DOHH2 (cell line): ENCODE measurements around the gene NTRK1.

Experiments
- H3F3A ChIP-seq: fragments of 200-600 bp; sonication (generic), shearing (Covaris generic); 2 replicates; pipeline ENCODE4 v1.6.0; 2016; ENCODE audit warnings: antibody characterized with exemption, mild to moderate bottlenecking; ENCODE audit not compliant: control insufficient read depth, insufficient read depth
- H3K27ac ChIP-seq: fragments of 200-600 bp; sonication (generic); 2 replicates; pipeline ENCODE4 v1.5.1; 2014; ENCODE audit warnings: low read depth, mild to moderate bottlenecking, low read length, moderate library complexity
- H3K27me3 ChIP-seq: fragments of 200-600 bp; sonication (generic); 2 replicates; pipeline ENCODE4 v1.6.1; 2014; ENCODE audit warnings: mild to moderate bottlenecking, low read length, mixed read lengths; ENCODE audit not compliant: control insufficient read depth
- H3K36me3 ChIP-seq: fragments of 200-600 bp; sonication (generic); 2 replicates; pipeline ENCODE4 v1.6.1; 2014; ENCODE audit warnings: mild to moderate bottlenecking, low read length, moderate library complexity, mixed read lengths; ENCODE audit not compliant: control insufficient read depth
- H3K4me1 ChIP-seq: fragments of 200-600 bp; sonication (generic); 2 replicates; pipeline ENCODE4 v1.6.1; 2014; ENCODE audit warnings: mild to moderate bottlenecking, low read length, mixed read lengths; ENCODE audit not compliant: control insufficient read depth
- H3K4me2 ChIP-seq: fragments of 200-600 bp; sonication (generic); 2 replicates; pipeline ENCODE4 v1.6.0; 2014; ENCODE audit warnings: mild to moderate bottlenecking, low read length, moderate library complexity
- H3K4me3 ChIP-seq: fragments of 200-600 bp; sonication (generic); 2 replicates; pipeline ENCODE4 v1.5.1; 2014; ENCODE audit warnings: mild to moderate bottlenecking, low read length, mixed read lengths
- H3K79me2 ChIP-seq: fragments of 200-600 bp; sonication (generic); 2 replicates; pipeline ENCODE4 v1.6.1; 2014; ENCODE audit warnings: mild to moderate bottlenecking, low read length, mixed read lengths; ENCODE audit not compliant: control insufficient read depth
- H3K9me2 ChIP-seq: fragments of 200-600 bp; sonication (generic); replicated peaks from 2 replicates; pipeline ENCODE4 v1.6.1; 2014; ENCODE audit warnings: mild to moderate bottlenecking, low read length, mixed read lengths; ENCODE audit not compliant: control insufficient read depth
- H3K9me3 ChIP-seq: fragments of 200-600 bp; sonication (generic); 2 replicates; pipeline ENCODE4 v1.6.1; 2014; ENCODE audit warnings: antibody characterized with exemption, low read length, mixed read lengths; ENCODE audit not compliant: control insufficient read depth, insufficient read depth
- H4K20me1 ChIP-seq: fragments of 200-600 bp; sonication (generic); 2 replicates; pipeline ENCODE4 v1.6.0; 2014; ENCODE audit warnings: low read depth, mild to moderate bottlenecking, antibody characterized with exemption, low read length, moderate library complexity; ENCODE audit not compliant: control insufficient read depth, insufficient read depth
- CTCF ChIP-seq: fragments of 200-600 bp; sonication (generic); IDR thresholded peaks from one replicate; pipeline ENCODE4 v1.5.1; 2014; ENCODE audit warnings: antibody characterized with exemption, mild to moderate bottlenecking, low read depth, low read length; ENCODE audit not compliant: poor library complexity, severe bottlenecking
- EZH2phosphoT487 ChIP-seq: fragments of 200-600 bp; sonication (generic); IDR thresholded peaks from 2 replicates; pipeline ENCODE4 v1.6.1; 2017; ENCODE audit warnings: borderline replicate concordance, mild to moderate bottlenecking, antibody characterized with exemption, low read length, moderate library complexity, mixed read lengths

NTRK1 gene

GRCh38 chr1:156928043-156928602 lies 67.5 kb downstream of the NTRK1 start:
- no peaks in the 10 kb centered on the region for H3F3A ChIP-seq
- no peak overlapping the region for H3K4me2 ChIP-seq
- no peaks in the 10 kb centered on the region for H3K4me1 ChIP-seq
- H3K9me2 ChIP-seq = no peaks in the 10 kb centered on the region
- peaks cover 30% of the 10 kb centered on the region for H3K27me3 ChIP-seq
- no peaks in the 10 kb centered on the region for H3K9me3 ChIP-seq
- H3K27ac ChIP-seq = no peak overlapping the region
- no peaks in the 10 kb centered on the region for H3K79me2 ChIP-seq
- H3K36me3 ChIP-seq = no peaks in the 10 kb centered on the region
- H3K4me3 ChIP-seq = no peak overlapping the region
- H4K20me1 ChIP-seq = no peaks in the 10 kb centered on the region
- TF ChIP-seq EZH2phosphoT487 = no peak
- peak; percentile 26 for TF ChIP-seq CTCF

DNA sequence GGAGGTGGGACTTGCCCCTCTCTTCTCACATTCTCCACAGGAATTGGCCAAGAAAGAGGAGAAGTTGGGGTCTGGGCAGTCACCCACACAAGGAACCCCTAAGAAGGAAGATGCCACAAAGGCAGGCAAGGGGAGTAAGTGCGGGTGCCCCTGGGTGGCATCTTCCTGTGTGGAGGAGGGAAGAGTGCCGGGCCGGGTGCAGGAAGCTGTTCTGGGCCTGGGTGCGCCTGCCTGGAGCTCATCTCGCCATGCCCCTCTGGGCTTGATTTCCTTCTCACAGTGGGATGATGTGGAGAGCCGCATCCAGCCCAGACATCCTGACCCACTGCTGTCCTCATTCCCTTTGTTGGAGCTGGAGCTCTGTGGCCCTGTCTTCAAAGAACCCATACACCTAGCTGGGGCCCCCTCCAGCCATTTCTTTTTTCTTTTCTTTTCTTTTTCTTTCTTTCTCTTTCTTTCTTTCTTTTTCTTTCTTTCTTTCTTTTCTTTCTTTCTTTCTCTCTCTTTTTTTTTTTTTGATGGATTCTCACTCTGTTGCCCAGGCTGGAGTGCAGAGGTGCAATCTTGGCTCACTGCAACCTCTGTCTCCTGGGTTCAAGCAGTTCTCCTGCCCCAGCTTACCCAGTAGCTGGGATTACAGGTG lies 69.1 kb downstream of the NTRK1 start:
- H3K9me2 ChIP-seq = no peaks in the 10 kb centered on the region
- H3K4me2 ChIP-seq = no peak overlapping the region
- H3K36me3 ChIP-seq = no peaks in the 10 kb centered on the region
- H3K4me1 ChIP-seq = no peaks in the 10 kb centered on the region
- peaks cover 29% of the 10 kb centered on the region for H3K27me3 ChIP-seq
- no peaks in the 10 kb centered on the region for H3K9me3 ChIP-seq
- no peak overlapping the region for H3K27ac ChIP-seq
- no peaks in the 10 kb centered on the region for H3F3A ChIP-seq
- H3K79me2 ChIP-seq = no peaks in the 10 kb centered on the region
- H3K4me3 ChIP-seq = no peak overlapping the region
- no peak for TF ChIP-seq EZH2phosphoT487
- no peak for TF ChIP-seq CTCF
- no peaks in the 10 kb centered on the region for H4K20me1 ChIP-seq

DNA sequence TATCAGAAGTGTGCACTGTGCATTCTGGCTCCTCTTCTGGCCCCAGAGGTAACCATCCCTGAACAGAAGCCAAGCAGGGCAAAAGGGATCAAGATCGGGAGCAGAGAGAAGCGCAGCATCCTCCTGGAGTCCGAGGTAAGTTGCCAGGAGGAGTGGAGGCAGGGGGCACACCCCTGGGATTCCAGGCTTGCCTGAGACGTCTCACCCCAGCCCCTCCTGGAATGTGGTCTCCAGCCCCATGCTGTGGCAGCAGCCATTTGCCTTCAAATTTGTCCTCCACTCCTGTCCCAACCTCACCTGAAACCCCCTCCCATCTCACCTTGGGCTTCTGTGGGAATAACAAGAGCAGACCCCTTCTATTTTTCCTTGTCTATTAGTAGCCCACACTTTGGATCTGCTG lies 69.8 kb downstream of the NTRK1 start:
- H3K27ac ChIP-seq = no peak overlapping the region
- H3K4me3 ChIP-seq = no peak overlapping the region
- no peaks in the 10 kb centered on the region for H3K9me2 ChIP-seq
- no peaks in the 10 kb centered on the region for H3K9me3 ChIP-seq
- no peaks in the 10 kb centered on the region for H3K36me3 ChIP-seq
- no peaks in the 10 kb centered on the region for H3K79me2 ChIP-seq
- no peaks in the 10 kb centered on the region for H3F3A ChIP-seq
- no peaks in the 10 kb centered on the region for H3K4me1 ChIP-seq
- no peak overlapping the region for H3K4me2 ChIP-seq
- no peaks in the 10 kb centered on the region for H4K20me1 ChIP-seq
- peaks cover 24% of the 10 kb centered on the region for H3K27me3 ChIP-seq
- TF ChIP-seq CTCF (no peak), EZH2phosphoT487 (no peak)
